ENCODE measurements around the gene SMPDL3A. TPM values are rescaled to one million over a fixed set of nuclear protein-coding genes. Genes with fewer than 3 reads are reported as not detected.

SMPDL3A gene
- total RNA-seq, 2 experiments from 2014 or later, result 0.19 TPM; not detected in 1

DNA sequence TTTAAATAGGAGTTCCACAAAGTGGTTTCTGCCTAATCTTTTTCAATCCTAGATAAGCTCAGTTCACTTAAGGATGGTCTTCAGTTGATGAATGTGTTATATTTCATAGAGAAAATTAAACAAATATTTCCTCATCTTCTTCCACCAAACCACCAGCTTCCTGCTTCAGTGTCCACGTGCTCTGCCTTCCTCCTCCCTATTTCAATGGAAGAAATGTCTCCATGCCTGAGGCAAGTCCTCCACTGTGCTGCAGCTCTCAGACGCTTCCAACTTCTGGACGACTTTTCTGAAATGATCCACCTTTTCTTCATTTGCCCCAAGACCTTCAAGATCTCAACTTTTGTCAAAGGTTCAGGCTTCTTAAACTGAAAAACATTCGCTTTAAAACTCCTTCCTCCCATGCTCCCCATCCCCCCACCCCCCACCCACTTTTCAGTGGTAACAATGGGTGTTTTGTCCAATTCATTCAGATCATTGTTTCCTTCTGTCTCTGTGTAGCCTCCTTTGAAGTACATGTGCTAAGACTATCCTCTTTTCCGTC, 34.8 kb upstream of the SMPDL3A start:
- Mint-ChIP-seq H3K27me3 (no peaks in the 10 kb centered on the region), H3K36me3 (ENCODE audit: low read depth) (no peaks in the 10 kb centered on the region), H3K4me1 (peaks cover 14% of the 10 kb centered on the region), H3K9me3 (no peaks in the 10 kb centered on the region), H3K4me3 (no peak overlapping the region), H3K27ac (no peak overlapping the region)
- POLR2A ChIA-PET, result no interaction called here
- DNase-seq, result no peak
- CTCF ChIA-PET, result no interaction called here

DNA sequence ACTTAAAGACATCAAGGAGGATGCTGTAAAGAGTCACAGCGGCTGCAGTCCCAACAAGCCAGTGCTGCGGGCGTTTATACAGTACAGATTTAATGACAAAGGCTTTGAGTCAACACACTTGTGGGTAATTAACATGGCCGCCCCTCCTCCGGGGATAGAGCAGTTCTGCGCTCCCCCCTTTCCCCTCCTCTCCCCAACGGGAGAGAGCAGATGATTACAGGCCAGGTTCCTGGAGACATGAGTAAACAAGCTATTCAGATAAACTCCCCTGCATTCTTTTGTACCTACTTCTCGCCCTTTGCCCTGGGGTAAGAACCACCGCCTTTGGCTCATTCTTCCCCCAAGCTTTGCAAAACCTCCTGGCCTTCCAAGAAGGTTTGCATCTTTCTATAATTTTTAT, 33.2 kb upstream of the SMPDL3A start:
- Mint-ChIP-seq H3K36me3 (ENCODE audit: low read depth) (no peaks in the 10 kb centered on the region), H3K4me3 (no peak overlapping the region), H3K27ac (no peak overlapping the region), H3K4me1 (peaks cover 11% of the 10 kb centered on the region), H3K27me3 (no peaks in the 10 kb centered on the region), H3K9me3 (no peaks in the 10 kb centered on the region)
- DNase-seq, result no peak
- ChIA-PET CTCF (no interaction called here), POLR2A (no interaction called here)

DNA sequence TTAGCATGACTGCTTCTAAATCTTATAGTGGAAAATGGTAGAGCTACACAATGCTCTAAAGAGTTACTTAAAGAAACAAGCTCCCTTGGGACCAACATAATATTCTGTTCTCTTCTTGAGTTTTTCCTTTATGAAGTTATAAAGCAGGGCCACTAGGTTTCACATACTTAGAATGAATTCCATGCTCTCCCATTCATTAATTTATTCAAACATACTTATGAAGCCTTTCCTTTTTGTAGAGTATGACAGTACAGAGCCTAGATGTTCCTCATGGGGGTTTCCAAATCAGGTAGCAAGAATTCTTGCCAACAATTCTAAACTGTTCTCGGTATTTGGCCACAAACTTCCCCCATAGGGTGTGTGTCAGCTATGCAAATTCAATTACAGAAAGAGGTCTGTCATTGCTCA, 30.1 kb upstream of the SMPDL3A start:
- POLR2A ChIA-PET, result no interaction called here
- Mint-ChIP-seq H3K27ac (no peak overlapping the region), H3K27me3 (peaks cover 12% of the 10 kb centered on the region), H3K9me3 (no peaks in the 10 kb centered on the region), H3K4me3 (no peak overlapping the region), H3K36me3 (ENCODE audit: low read depth) (no peaks in the 10 kb centered on the region), H3K4me1 (no peaks in the 10 kb centered on the region)
- CTCF ChIA-PET, result no interaction called here
- DNase-seq, result no peak

DNA sequence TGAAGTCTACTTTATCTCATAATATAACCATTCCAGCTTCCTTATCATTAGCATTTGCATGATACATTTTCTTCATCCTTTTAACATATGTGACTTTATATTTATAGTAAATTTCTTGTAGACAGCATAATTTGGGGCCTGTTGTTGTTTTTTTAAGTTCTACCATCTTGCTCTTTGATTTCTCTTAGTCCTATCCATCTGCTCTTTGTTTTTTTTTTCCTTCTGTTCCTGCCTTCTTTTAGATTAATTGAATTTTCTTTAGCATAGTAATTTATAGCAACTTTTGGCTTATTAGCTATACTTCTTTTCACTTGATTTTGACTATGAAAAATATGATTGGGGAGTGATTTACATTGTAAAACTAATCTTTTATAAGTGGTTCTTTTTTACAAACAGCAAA, 28.7 kb upstream of the SMPDL3A start:
- Mint-ChIP-seq H3K36me3 (ENCODE audit: low read depth) (no peaks in the 10 kb centered on the region), H3K4me3 (no peak overlapping the region), H3K27me3 (peaks cover 14% of the 10 kb centered on the region), H3K4me1 (no peaks in the 10 kb centered on the region), H3K27ac (no peak overlapping the region), H3K9me3 (no peaks in the 10 kb centered on the region)
- DNase-seq, result no peak
- ChIA-PET POLR2A (no interaction called here), CTCF (no interaction called here)

GRCh38 chr6:122766256-122766655, 22.8 kb upstream of the SMPDL3A start:
- Mint-ChIP-seq H3K27me3 (peaks cover 24% of the 10 kb centered on the region), H3K27ac (no peak overlapping the region), H3K9me3 (no peaks in the 10 kb centered on the region), H3K4me1 (no peaks in the 10 kb centered on the region), H3K36me3 (ENCODE audit: low read depth) (no peaks in the 10 kb centered on the region), H3K4me3 (no peak overlapping the region)
- DNase-seq, result no peak
- ChIA-PET POLR2A (no interaction called here), CTCF (no interaction called here)

GRCh38 chr6:122770835-122771601, 18.0 kb upstream of the SMPDL3A start:
- H3K9me3 Mint-ChIP-seq, result no peaks in the 10 kb centered on the region
- no peak overlapping the region for H3K4me3 Mint-ChIP-seq
- no peaks in the 10 kb centered on the region for H3K36me3 Mint-ChIP-seq (ENCODE audit: low read depth)
- no peak for DNase-seq
- no peak overlapping the region for H3K27ac Mint-ChIP-seq
- no peaks in the 10 kb centered on the region for H3K4me1 Mint-ChIP-seq
- ChIA-PET POLR2A (no interaction called here), CTCF (no interaction called here)
- peaks cover 14% of the 10 kb centered on the region for H3K27me3 Mint-ChIP-seq

- POLR2A ChIA-PET, result interaction anchor here (0.6 kb wide), 1 partner anchor 807 kb away, joined by 3 read pairs; no protein-coding TSS in a partner anchor
- H3K36me3 Mint-ChIP-seq (ENCODE audit: low read depth), result no peaks in the 10 kb centered on the region
- no peaks in the 10 kb centered on the region for H3K9me3 Mint-ChIP-seq
- no peak overlapping the region for H3K27ac Mint-ChIP-seq
- H3K27me3 Mint-ChIP-seq, result peaks cover 14% of the 10 kb centered on the region
- CTCF ChIA-PET, result no interaction called here
- no peaks in the 10 kb centered on the region for H3K4me1 Mint-ChIP-seq
- H3K4me3 Mint-ChIP-seq, result no peak overlapping the region
- DNase-seq, result no peak
Measured at GRCh38 chr6:122772724-122773415, 16.2 kb upstream of the SMPDL3A start.

GRCh38 chr6:122775975-122776374, 13.1 kb upstream of the SMPDL3A start:
- H3K9me3 Mint-ChIP-seq, result no peaks in the 10 kb centered on the region
- no peak overlapping the region for H3K4me3 Mint-ChIP-seq
- CTCF ChIA-PET, result no interaction called here
- H3K27me3 Mint-ChIP-seq, result peaks cover 21% of the 10 kb centered on the region
- no peaks in the 10 kb centered on the region for H3K36me3 Mint-ChIP-seq (ENCODE audit: low read depth)
- H3K27ac Mint-ChIP-seq, result no peak overlapping the region
- POLR2A ChIA-PET, result no interaction called here
- no peak for DNase-seq
- no peaks in the 10 kb centered on the region for H3K4me1 Mint-ChIP-seq

DNA sequence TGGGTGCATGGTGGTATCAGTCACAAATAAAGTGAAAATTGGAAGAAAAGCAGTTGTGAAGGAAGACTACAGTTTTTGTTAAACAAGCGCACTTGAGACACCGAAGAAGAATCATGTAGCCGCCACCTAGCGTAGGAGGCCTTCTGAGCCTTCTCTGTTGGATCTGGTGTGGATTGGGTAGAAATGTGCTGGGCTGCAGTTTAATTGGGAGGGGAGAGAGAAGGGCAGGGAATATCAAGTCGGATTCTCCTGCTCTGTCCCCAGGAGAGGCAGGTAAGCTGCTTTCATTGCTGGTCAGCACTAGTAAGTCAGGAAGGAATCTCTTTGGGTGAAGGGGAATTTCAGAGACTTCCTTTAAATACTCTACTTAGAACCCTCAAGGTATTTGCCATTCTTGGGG, 10.8 kb upstream of the SMPDL3A start:
- Mint-ChIP-seq H3K36me3 (ENCODE audit: low read depth) (no peaks in the 10 kb centered on the region), H3K27me3 (peaks cover 22% of the 10 kb centered on the region), H3K9me3 (no peaks in the 10 kb centered on the region), H3K4me1 (no peaks in the 10 kb centered on the region), H3K4me3 (no peak overlapping the region), H3K27ac (no peak overlapping the region)
- POLR2A ChIA-PET, result no interaction called here
- DNase-seq, result no peak
- CTCF ChIA-PET, result no interaction called here

GRCh38 chr6:122778985-122779661, 9.9 kb upstream of the SMPDL3A start:
- Mint-ChIP-seq H3K4me1 (no peaks in the 10 kb centered on the region), H3K4me3 (no peak overlapping the region), H3K9me3 (no peaks in the 10 kb centered on the region), H3K27me3 (peaks cover 26% of the 10 kb centered on the region), H3K27ac (no peak overlapping the region), H3K36me3 (ENCODE audit: low read depth) (no peaks in the 10 kb centered on the region)
- no peak for DNase-seq
- ChIA-PET CTCF (interaction anchor here (1.2 kb wide), 1 partner anchor 14 kb away, joined by 3 read pairs; no protein-coding TSS in a partner anchor), POLR2A (no interaction called here)

- ChIA-PET CTCF (interaction anchor here (1.2 kb wide), 1 partner anchor 13 kb away, joined by 3 read pairs; no protein-coding TSS in a partner anchor), POLR2A (no interaction called here)
- H3K9me3 Mint-ChIP-seq, result no peaks in the 10 kb centered on the region
- H3K27me3 Mint-ChIP-seq, result peaks cover 27% of the 10 kb centered on the region
- no peaks in the 10 kb centered on the region for H3K36me3 Mint-ChIP-seq (ENCODE audit: low read depth)
- no peaks in the 10 kb centered on the region for H3K4me1 Mint-ChIP-seq
- no peak for DNase-seq
- no peak within 1 kb of the TSS for H3K27ac Mint-ChIP-seq
- no peak within 1 kb of the TSS for H3K4me3 Mint-ChIP-seq
Measured at GRCh38 chr6:122779667-122780066, 9.4 kb upstream of the SMPDL3A start, which contains the start of gene FABP7. Gene FABP7, plus strand, starts transcription at chr6:122779716. Its CDS starts 79 bp downstream, at chr6:122779795.

DNA sequence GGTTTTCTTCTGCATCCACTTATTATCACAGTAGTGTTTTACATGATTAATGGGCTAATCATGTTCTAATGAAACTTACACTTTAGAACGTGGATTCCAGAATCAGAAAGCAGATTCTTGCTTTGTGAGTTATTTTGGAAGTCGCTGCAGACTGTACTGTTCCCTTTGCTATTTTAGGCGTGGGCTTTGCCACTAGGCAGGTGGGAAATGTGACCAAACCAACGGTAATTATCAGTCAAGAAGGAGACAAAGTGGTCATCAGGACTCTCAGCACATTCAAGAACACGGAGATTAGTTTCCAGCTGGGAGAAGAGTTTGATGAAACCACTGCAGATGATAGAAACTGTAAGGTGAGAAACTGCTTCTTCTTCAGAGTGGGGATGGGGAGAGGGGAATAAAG, 8.9 kb upstream of the SMPDL3A start:
- CTCF ChIA-PET, result interaction anchor here (1.2 kb wide), 1 partner anchor 13 kb away, joined by 3 read pairs; no protein-coding TSS in a partner anchor
- no peak overlapping the region for H3K27ac Mint-ChIP-seq
- H3K4me1 Mint-ChIP-seq, result no peaks in the 10 kb centered on the region
- H3K36me3 Mint-ChIP-seq (ENCODE audit: low read depth), result no peaks in the 10 kb centered on the region
- H3K27me3 Mint-ChIP-seq, result peaks cover 27% of the 10 kb centered on the region
- no peak overlapping the region for H3K4me3 Mint-ChIP-seq
- POLR2A ChIA-PET, result no interaction called here
- H3K9me3 Mint-ChIP-seq, result no peaks in the 10 kb centered on the region
- no peak for DNase-seq

- CTCF ChIA-PET, result no interaction called here
- DNase-seq, result no peak
- Mint-ChIP-seq H3K4me1 (no peaks in the 10 kb centered on the region), H3K4me3 (no peak overlapping the region), H3K36me3 (ENCODE audit: low read depth) (no peaks in the 10 kb centered on the region), H3K9me3 (no peaks in the 10 kb centered on the region), H3K27ac (no peak overlapping the region), H3K27me3 (peaks cover 30% of the 10 kb centered on the region)
- POLR2A ChIA-PET, result interaction anchor here (0.6 kb wide), 1 partner anchor 793 kb away, joined by 5 read pairs; no protein-coding TSS in a partner anchor
Measured at GRCh38 chr6:122781716-122782115, 7.3 kb upstream of the SMPDL3A start.

Measured in activated CD4-positive, alpha-beta T cell treated with anti-CD3 and anti-CD28 coated beads, Interleukin-2, amount 10 ng/mL, durations not matched to agents 7 days and 5 days (primary cell).